ENCODE data around the gene TRIM27. TPM values are rescaled to one million over a fixed set of nuclear protein-coding genes. Genes with fewer than 3 reads are reported as not detected.

The TRIM27 gene
- total RNA-seq, 2 donors from 2014 or later, result 34.4 to 51.2 TPM

DNA sequence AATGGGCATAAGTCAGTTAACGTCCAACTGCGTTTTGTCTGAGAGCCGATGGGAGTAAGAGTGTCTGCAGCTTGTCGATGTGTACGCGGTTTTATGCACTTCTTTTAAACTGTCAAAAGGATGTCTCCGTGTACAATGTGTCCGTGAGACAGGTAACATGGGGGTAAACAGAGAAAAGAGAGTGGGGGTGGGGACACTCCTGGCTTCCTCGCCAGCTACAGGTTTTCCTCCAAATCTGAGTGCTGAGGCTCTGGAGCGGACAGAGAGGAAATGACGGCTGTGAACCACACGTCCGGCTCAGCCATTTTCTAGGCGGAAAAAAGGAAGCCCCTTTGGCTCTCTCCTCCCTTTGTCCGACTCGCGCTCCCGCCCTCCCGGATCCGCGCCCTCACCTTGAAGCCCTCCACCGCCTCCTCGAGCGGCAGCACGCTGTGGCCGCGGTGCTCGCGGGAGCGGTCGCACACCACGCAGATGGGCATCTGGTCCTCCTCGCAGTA lies 916 bp downstream of the TRIM27 start:
- Mint-ChIP-seq H3K27me3 (no peaks in the 10 kb centered on the region), H3K4me3 (peak overlapping the region; percentile 96), H3K9me3 (no peaks in the 10 kb centered on the region), H3K4me1 (peaks cover 19% of the 10 kb centered on the region), H3K27ac (peak overlapping the region; percentile 94), H3K36me3 (ENCODE audit: low read depth) (peaks cover 50% of the 10 kb centered on the region)
- peak; percentile 26 for ATAC-seq (replicated peaks)

DNA sequence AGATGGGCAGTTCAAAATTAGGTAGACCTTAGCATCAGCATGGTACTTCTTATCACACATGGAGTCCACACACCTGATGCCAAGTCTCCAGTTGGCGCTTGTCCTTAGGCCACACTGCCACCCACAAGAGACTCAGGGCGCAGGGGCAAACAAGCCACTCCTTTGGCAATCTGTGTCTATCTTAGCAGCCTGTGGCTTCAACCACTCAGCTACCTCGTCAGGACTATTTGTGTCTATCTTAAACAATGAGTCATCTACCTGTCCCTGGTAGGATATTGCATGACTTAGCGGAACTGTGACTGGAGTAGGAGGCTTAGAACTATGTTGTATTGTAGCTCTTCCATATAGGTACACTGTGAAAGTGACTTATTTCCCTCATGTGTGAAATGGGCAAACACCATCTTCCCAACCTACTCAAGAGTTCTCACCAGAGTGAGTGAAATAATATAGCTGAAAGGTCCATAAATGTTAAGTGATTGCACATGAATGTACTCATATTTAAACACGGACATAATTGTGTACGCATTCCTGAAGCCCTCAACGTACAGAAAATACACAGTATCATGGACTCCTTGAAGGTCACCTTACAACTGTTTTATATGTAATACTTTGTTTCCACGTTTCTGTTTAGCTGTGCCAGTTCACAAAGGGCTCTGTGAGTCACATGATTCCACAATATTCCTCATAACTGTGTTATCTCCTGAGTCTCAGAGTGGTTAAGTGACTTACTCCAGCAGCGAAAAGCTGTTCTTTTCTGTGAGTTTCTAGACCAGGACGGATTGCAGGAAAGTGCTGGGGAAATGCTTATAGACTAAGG lies 1.6 kb downstream of the TRIM27 start:
- Mint-ChIP-seq H3K27me3 (no peaks in the 10 kb centered on the region), H3K36me3 (ENCODE audit: low read depth) (peaks cover 57% of the 10 kb centered on the region), H3K9me3 (no peaks in the 10 kb centered on the region), H3K27ac (peak overlapping the region; percentile 94), H3K4me1 (peaks cover 19% of the 10 kb centered on the region), H3K4me3 (peak overlapping the region; percentile 96)
- ATAC-seq (replicated peaks), result peak; percentile 80

DNA sequence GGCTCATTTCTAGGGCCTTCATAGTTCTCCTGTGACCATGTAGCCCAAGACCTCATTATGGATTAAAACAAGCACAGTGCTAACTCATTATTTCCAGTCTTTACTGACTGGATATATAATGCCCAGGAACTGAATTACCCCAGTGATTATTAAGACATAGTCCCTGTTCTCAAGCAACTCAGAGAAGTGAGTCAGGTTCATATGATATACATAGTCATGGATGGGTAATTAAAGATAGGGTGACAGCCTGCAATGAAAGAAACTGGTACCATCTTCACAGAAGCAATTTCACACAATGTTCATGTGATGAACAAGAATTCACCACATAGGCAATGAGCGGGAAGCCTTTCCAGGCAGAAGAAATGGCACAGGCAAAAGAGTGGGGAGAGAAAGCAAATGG lies 3.5 kb downstream of the TRIM27 start:
- ATAC-seq (replicated peaks), result no peak
- H3K4me1 Mint-ChIP-seq, result peaks cover 19% of the 10 kb centered on the region
- peaks cover 74% of the 10 kb centered on the region for H3K36me3 Mint-ChIP-seq (ENCODE audit: low read depth)
- H3K9me3 Mint-ChIP-seq, result no peaks in the 10 kb centered on the region
- H3K27ac Mint-ChIP-seq, result peak overlapping the region; percentile 18
- H3K27me3 Mint-ChIP-seq, result no peaks in the 10 kb centered on the region
- peak overlapping the region; percentile 19 for H3K4me3 Mint-ChIP-seq

DNA sequence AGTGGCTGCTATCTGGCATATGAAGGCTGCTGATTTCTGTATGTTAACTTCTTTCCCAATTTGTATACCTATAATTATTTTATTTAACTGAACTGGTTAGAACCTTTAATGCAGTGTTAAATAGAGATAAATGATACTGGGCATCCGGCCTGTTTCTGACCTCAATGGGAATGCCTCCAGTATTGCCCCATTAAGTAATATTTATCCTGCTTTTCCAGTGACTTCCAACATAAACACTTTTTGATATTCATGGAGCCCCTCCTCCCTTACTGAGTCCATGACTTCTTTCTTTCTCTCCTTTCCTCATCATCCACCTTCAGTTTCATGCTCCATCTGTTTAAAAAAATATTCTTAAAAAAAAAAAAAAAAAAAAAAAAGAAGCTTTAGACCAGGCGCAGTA lies 8.8 kb downstream of the TRIM27 start:
- Mint-ChIP-seq H3K4me1 (peaks cover 4% of the 10 kb centered on the region), H3K36me3 (ENCODE audit: low read depth) (peaks cover 97% of the 10 kb centered on the region), H3K4me3 (no peak overlapping the region), H3K27me3 (no peaks in the 10 kb centered on the region), H3K9me3 (no peaks in the 10 kb centered on the region), H3K27ac (no peak overlapping the region)
- no peak for ATAC-seq (replicated peaks)

DNA sequence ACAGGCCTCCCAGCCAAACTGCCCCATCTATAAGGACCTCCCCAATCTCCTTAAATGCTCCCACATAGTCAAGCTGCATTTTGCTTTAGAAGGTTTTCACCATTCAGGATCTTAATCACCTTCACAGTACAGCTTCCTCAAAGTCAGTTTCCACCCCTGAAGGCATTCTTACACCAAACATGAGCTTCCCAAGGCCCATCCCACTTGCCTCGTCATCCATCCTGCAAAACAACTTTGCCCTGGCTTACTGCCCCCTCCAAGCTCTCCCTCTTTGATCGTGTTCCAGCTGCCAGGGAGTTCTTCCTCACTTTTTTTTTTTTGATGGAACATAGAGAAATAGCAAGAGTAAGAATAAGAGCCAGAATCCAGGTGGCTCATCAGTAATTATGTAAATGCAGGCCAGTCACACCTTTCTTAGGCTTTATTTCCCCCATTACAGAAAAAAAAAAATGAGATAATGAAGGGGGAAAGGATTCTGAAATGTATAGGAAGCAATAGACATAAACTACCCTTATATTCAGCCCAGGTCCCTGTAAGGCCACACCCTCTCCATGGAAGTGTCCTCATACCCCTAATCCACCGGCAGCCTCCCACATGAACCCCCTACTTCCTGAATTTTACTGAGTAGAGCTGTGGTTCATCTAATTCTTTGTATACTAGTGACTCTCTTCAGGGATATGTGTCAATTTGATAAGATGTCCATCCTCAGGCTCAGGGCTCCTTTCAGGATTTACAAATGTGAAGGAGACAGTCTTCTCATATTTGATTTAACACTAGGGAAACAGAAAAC lies 12.7 kb downstream of the TRIM27 start:
- H3K4me1 Mint-ChIP-seq, result no peaks in the 10 kb centered on the region
- ATAC-seq (replicated peaks), result no peak
- peak overlapping the region; percentile 21 for H3K27ac Mint-ChIP-seq
- H3K9me3 Mint-ChIP-seq, result no peaks in the 10 kb centered on the region
- no peak overlapping the region for H3K4me3 Mint-ChIP-seq
- no peaks in the 10 kb centered on the region for H3K27me3 Mint-ChIP-seq
- peaks cover 98% of the 10 kb centered on the region for H3K36me3 Mint-ChIP-seq (ENCODE audit: low read depth)

DNA sequence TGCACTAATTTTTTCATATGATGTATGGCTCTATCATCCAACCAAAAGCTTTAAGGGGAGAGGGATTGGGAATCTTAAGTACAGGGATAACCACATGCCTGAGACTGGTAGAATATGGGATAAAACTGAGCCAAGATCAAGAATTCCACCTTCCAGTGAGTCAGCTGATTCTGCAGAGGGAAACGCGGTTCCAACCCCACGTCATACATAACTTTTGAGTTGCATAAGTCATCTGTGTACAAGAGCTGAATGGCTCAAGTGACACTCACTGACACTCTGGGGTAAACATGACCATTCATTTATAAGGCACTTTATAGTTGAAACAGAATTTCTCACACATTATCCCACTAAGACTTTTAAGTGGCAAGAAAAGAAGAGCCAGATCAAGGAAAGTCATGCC lies 16.4 kb downstream of the TRIM27 start:
- H3K27ac Mint-ChIP-seq, result peak overlapping the region; percentile 63
- no peaks in the 10 kb centered on the region for H3K9me3 Mint-ChIP-seq
- H3K27me3 Mint-ChIP-seq, result no peaks in the 10 kb centered on the region
- no peaks in the 10 kb centered on the region for H3K4me1 Mint-ChIP-seq
- H3K36me3 Mint-ChIP-seq (ENCODE audit: low read depth), result peaks cover 100% of the 10 kb centered on the region
- no peak overlapping the region for H3K4me3 Mint-ChIP-seq
- no peak for ATAC-seq (replicated peaks)

DNA sequence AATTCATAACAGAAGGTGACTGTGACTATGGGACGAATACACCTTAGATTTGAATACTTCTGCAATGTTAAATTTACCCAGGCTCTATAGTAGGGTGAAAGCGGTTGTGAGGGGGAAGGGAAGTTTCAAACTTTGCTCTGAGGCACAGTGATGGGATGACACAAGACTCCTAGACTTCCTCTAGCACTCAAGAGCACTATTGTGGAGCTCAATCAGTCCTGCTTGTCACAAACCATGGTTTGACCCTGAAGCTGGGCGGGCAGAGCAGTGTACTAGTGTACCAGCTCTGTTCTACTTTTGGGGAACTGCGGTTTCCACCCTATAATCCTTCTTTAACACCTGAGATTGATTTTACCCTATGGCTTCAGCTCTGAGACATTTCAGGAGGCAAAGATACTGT lies 17.1 kb downstream of the TRIM27 start:
- peak overlapping the region; percentile 63 for H3K27ac Mint-ChIP-seq
- no peaks in the 10 kb centered on the region for H3K9me3 Mint-ChIP-seq
- peaks cover 100% of the 10 kb centered on the region for H3K36me3 Mint-ChIP-seq (ENCODE audit: low read depth)
- no peaks in the 10 kb centered on the region for H3K4me1 Mint-ChIP-seq
- no peaks in the 10 kb centered on the region for H3K27me3 Mint-ChIP-seq
- no peak overlapping the region for H3K4me3 Mint-ChIP-seq
- no peak for ATAC-seq (replicated peaks)

DNA sequence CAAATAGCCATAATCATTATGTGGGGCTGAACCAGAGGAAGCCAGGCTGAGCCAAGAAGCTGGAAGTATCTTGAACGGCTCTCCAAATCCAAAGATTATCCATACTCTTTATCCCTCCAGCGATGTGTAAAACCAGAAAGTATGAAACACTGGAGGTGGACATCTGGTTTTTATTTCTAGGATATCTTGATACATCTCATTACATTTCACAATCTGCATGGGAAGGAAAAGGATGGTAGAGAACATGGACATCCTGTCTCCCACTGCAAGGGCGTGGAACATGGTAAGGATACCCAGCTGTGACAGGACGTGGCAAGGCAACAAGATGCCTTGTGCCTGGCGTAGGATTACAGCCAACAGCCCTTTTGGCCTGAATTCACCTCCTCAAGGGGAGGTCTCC lies 20.1 kb downstream of the TRIM27 start:
- Mint-ChIP-seq H3K36me3 (ENCODE audit: low read depth) (peaks cover 87% of the 10 kb centered on the region), H3K9me3 (no peaks in the 10 kb centered on the region), H3K27me3 (no peaks in the 10 kb centered on the region), H3K4me1 (no peaks in the 10 kb centered on the region), H3K27ac (no peak overlapping the region), H3K4me3 (no peak overlapping the region)
- no peak for ATAC-seq (replicated peaks)

DNA sequence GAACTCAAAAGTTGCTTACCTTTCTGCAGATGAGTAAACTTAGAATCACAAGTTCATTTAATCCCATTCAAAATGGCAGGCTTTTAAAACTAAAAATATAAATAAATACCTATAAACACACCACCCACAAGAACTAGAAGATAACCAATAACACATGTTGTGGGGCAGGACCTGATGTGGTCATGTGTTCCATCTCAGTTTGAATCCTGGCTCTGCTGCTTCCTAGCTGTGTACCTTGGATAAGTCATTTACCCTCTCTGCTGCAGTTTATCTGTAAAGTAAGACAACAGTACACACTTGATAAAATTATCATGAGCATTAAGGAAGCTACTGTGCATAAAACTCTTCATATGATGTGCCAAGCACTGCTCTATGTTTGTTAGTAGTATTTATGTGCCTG lies 22.0 kb downstream of the TRIM27 start:
- H3K4me3 Mint-ChIP-seq, result no peak overlapping the region
- H3K27me3 Mint-ChIP-seq, result no peaks in the 10 kb centered on the region
- peaks cover 70% of the 10 kb centered on the region for H3K36me3 Mint-ChIP-seq (ENCODE audit: low read depth)
- no peak for ATAC-seq (replicated peaks)
- no peak overlapping the region for H3K27ac Mint-ChIP-seq
- H3K9me3 Mint-ChIP-seq, result no peaks in the 10 kb centered on the region
- H3K4me1 Mint-ChIP-seq, result no peaks in the 10 kb centered on the region

DNA sequence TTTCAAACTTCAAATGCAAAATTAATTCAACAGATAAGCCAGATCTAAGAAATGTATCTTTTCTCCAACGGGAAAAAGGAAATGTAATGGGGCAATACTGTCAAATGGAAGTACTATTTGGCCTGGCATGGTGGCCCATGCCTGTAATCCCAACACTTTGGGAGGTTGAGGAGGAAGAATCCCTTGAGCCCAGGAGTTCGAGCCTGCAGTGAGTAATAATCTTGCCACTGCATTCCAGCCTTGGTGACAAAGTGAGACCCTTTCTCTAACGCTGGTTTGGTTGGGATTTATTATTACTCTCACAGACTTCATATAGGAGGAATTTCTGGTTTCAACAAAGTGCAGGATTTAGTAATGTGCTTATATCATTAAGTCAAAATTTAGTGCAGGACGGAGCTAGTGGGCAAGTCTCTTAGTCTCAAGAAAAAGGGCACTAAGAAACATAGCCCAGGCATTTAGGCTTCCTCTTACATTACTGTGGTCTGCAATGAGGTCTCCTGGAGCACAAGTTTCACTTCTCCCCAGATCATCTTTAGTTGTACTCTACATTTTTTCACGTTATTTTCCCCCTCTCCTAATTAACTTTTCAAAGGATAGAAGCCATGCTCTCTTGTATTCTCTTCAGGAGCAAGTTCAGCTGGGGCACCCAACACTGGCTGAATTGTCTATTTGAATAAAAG lies 23.1 kb downstream of the TRIM27 start:
- Mint-ChIP-seq H3K27ac (no peak overlapping the region), H3K27me3 (no peaks in the 10 kb centered on the region), H3K4me3 (no peak overlapping the region), H3K4me1 (peaks cover 6% of the 10 kb centered on the region), H3K36me3 (ENCODE audit: low read depth) (peaks cover 70% of the 10 kb centered on the region), H3K9me3 (no peaks in the 10 kb centered on the region)
- no peak for ATAC-seq (replicated peaks)

DNA sequence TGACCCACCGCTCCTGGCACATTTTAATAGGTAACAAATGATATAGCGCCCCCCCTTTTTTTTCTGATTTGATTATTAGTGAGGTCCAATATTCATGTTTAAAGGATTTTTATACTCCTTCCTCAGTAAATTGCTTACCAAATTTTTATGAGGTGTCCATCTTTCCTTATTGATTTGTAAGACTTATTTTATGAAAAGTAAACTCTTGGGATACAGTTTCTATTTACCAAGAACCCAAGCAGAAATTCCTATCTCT lies 25.1 kb downstream of the TRIM27 start:
- no peaks in the 10 kb centered on the region for H3K27me3 Mint-ChIP-seq
- peak overlapping the region; percentile 96 for H3K4me3 Mint-ChIP-seq
- H3K27ac Mint-ChIP-seq, result peak overlapping the region; percentile 56
- peaks cover 55% of the 10 kb centered on the region for H3K36me3 Mint-ChIP-seq (ENCODE audit: low read depth)
- ATAC-seq (replicated peaks), result no peak
- no peaks in the 10 kb centered on the region for H3K9me3 Mint-ChIP-seq
- H3K4me1 Mint-ChIP-seq, result peaks cover 6% of the 10 kb centered on the region

DNA sequence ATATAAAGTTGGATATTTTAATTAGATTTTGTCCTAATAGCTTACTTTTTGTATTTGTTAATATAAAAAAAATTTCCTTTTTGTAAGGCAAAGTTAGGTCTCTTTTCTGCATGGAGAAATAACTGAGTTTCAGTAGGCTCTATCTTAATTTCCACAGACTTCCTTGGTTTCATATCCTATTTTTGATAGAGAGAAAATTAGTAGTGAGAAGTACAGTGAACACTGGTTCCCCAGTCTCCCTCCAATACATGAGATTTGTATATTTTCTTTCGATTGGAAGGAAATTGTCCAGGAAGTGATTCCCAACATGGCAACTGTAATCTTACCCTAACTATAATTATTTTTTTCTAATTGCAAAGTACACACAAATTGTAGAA lies 26.4 kb downstream of the TRIM27 start:
- no peak for ATAC-seq (replicated peaks)
- Mint-ChIP-seq H3K36me3 (ENCODE audit: low read depth) (peaks cover 43% of the 10 kb centered on the region), H3K9me3 (no peaks in the 10 kb centered on the region), H3K27ac (peak overlapping the region; percentile 100), H3K4me1 (peaks cover 6% of the 10 kb centered on the region), H3K4me3 (peak overlapping the region; percentile 96), H3K27me3 (no peaks in the 10 kb centered on the region)

DNA sequence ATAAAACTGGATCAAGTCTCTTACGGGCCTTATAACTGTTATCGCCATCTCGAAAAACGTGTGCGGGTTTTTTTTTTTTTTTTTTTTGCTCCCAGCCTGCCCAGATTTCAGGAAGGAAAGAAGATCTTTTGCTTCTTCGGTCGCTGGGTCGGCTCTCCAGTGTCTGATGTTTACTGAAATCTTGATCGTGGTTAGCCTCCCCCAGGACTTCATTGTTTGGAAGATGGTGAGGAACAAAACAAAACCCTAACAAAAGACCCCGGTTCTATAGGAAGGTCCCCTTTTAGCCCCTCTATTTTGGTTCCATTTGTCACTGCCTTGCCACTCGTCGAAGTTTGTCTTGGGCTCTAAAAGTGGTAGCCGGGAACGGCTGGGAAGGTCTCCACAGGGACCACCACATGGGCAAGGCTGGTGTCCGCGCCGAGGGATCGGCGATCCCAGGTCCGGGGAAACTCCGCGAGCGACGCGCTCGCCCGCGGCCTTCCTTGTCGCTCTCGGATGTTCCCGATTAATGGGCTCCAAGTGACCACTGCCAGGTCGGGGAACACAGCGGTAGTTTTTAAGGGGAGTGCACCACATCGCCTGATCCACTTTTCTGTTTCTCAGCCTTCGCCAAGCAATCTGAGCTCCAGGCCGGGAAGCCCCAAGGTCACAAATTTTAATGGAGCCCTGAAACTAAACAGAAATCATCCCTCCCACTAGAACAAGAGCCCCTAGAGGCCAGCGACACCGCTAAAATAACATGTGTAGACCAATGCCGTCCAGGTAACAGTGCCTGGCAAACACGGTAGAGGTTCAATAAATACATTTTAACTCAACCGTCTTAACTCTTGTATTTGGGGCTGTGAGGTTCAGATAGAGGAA lies 27.0 kb downstream of the TRIM27 start:
- Mint-ChIP-seq H3K4me3 (peak overlapping the region; percentile 96), H3K36me3 (ENCODE audit: low read depth) (peaks cover 36% of the 10 kb centered on the region), H3K9me3 (no peaks in the 10 kb centered on the region), H3K27me3 (no peaks in the 10 kb centered on the region), H3K4me1 (peaks cover 6% of the 10 kb centered on the region), H3K27ac (peak overlapping the region; percentile 100)
- ATAC-seq (replicated peaks), result peak; percentile 31
